A673 (cell line): ENCODE data around the gene PCP4L1.

Source experiments
- CTCF ChIP-seq: fragments of 300-800, 200-600 bp; sonication (generic); conservative IDR thresholded peaks from 2 replicates; pipeline ENCODE4 v1.5.1; 2017; ENCODE audit warnings: low read depth, mild to moderate bottlenecking, antibody characterized with exemption, low read length, moderate library complexity, mixed read lengths
- EZH2 ChIP-seq: fragments of 200-600 bp; sonication (generic); IDR thresholded peaks from 2 replicates; pipeline ENCODE4 v1.6.1; 2017; ENCODE audit warnings: borderline replicate concordance, low read depth, mild to moderate bottlenecking, mixed read lengths, antibody characterized with exemption, low read length; ENCODE audit not compliant: poor library complexity, severe bottlenecking

DNA sequence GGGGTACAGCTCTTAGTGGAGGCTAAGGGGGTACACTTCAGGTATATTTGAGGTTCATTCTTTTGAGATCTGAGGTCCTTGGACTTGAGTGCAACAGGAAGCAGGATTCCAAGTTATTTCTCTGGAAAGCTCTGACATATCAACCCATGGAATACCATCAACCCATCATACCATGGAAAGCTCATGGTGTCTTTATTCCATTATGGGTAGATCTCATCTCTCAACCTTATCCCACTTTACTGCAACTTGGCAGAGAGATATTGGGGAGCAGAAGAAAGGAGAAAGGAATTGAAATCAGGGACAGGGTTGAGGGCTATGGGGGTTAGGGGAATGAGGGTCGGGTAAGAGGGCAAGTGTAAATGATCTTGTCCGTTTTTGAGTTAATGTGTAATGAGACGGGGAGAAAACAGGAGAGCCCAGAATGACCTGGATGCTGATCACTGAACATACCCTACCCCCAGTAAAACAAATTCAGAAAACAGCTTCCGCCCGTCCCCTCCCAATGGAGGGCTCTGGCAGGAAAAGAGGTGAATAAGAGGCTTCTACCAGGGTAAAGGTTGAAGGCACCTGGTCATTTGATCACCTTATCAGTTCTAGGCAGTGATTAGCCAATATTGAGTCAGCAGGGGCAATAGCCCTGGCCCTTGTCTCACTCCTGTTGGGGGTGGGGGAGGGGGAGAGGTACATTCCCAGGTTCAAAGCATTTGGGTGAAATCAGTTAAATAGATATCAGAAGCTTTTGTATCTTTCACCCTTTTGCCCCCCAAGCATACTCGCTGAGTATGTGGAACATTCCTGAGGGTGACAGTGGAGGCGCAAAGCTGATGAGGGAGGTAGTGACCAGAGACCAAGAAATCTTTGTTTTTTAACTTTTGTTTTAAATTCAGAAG lies 34.5 kb upstream of the PCP4L1 start:
- TF ChIP-seq CTCF (no peak), EZH2 (no peak)
